Sigmoid colon (tissue), 7 donors: Measurements from ENCODE around the gene STRA6. TPM values are rescaled to one million over a fixed set of nuclear protein-coding genes. Genes with fewer than 3 reads are reported as not detected.

Source experiments
- DNase-seq: peaks from one replicate; pipeline ENCODE4 v3.0.0-alpha.2; 2019
- H3K27ac ChIP-seq, 4 donors: fragments of 200-600 bp; sonication (generic); one replicate each; pipeline ENCODE4 v1.5.1; 2016 to 2019; ENCODE audit warnings: mild to moderate bottlenecking in 1 of 4
- H3K27me3 ChIP-seq, 3 donors: fragments of 200-600 bp; sonication (generic); one replicate each; pipeline ENCODE4 v1.5.1; 2019; ENCODE audit warnings: mild to moderate bottlenecking in 1 of 3
- H3K36me3 ChIP-seq, 4 donors: fragments of 200-600 bp; sonication (generic); one replicate each; pipeline ENCODE4 v1.5.1; 2016 to 2019
- H3K4me1 ChIP-seq, 4 donors: fragments of 200-600 bp; sonication (generic); one replicate each; pipeline ENCODE4 v1.5.1; 2017 to 2019
- H3K4me3 ChIP-seq, 4 donors: fragments of 200-600 bp; sonication (generic); one replicate each; pipeline ENCODE4 v1.5.1; 2017 to 2019; ENCODE audit warnings: mild to moderate bottlenecking in 2 of 4, moderate library complexity in 1 of 4
- H3K9me3 ChIP-seq, 4 donors: fragments of 200-600 bp in 3 of 4; sonication (generic) in 3 of 4; one replicate each; pipeline versions ENCODE4 v1.5.1 to v1.6.1; 2013 to 2019
- CTCF ChIP-seq, 4 experiments: fragments of 450-650 bp in 3 of 4; fragments of 200-600 bp in 1 of 4; IDR thresholded peaks; one replicate each; pipeline ENCODE4 v1.5.1; 2016 to 2019; ENCODE audit warnings: antibody characterized with exemption in 4 of 4, mild to moderate bottlenecking in 3 of 4, moderate library complexity in 2 of 4
- EP300 ChIP-seq, 4 donors: sonication (generic); formaldehyde crosslinking; IDR thresholded peaks; one replicate each; pipeline ENCODE4 v1.6.1; 2017; ENCODE audit warnings: antibody characterized with exemption in 4 of 4
- POLR2A ChIP-seq, 2 donors: fragments of 450-650 bp; IDR thresholded peaks; one replicate each; pipeline ENCODE4 v1.6.1; 2016; ENCODE audit warnings: antibody characterized with exemption in 2 of 2, mild to moderate bottlenecking in 2 of 2, moderate library complexity in 2 of 2
- POLR2AphosphoS5 ChIP-seq, 4 donors: sonication (generic); formaldehyde crosslinking; IDR thresholded peaks; one replicate each; pipeline ENCODE4 v1.6.1; 2017; ENCODE audit warnings: antibody characterized with exemption in 4 of 4
- WGBS, 2 donors: extraction: QIAGEN DNeasy Blood & Tissue Kit; methylation state at CpG; one replicate each; pipeline ENCODE4 v1.1.7; 2013; 5-methylcytosine and 5-hydroxymethylcytosine counted together
- intact Hi-C: fragments of 100-400 bp; cut with DNase I; formaldehyde crosslinking; loops from one replicate; pipeline ENCODE4 v1.15.1; 2023
- polyA plus RNA-seq, 3 donors: library from polyadenylated mRNA; stranded (reverse); fragments of 200-250 nt; gene quantifications; one replicate each; pipeline ENCODE4 v1.2.3, GENCODE V29; 2013
- total RNA-seq, 4 donors: library from RNA; depleted of rRNA; stranded (reverse); fragments of >200 nt; gene quantifications; one replicate each; pipeline ENCODE4 v1.1.0, GENCODE V29; 2016
- donor health status: healthy with polysubstance abuse.
- donor health status: Bipolar disorder and iron deficiency.
- donor health status: healthy.

Gene STRA6
- total and polyA plus RNA-seq, 7 donors: 0.50 to 0.71 TPM; not detected in 5

GRCh38 chr15:74193905-74194304 lies 8.7 kb downstream of the STRA6 start:
- Histone ChIP-seq H3K27me3 (no peaks in the 10 kb centered on the region), H3K36me3 (no peaks in the 10 kb centered on the region), H3K9me3 (no peaks in the 10 kb centered on the region), H3K4me1 (peaks cover 0 to 8% (median 0%) of the 10 kb centered on the region in 4 donors), H3K27ac (no peak overlapping the region), H3K4me3 (no peak overlapping the region)
- WGBS, 2 donors: 63 to 82% methylated on average over 6 of the region's 6 CpGs
- intact Hi-C loops: no loop called here
- DNase-seq: no peak
- TF ChIP-seq POLR2AphosphoS5 (IDR thresholded peaks at IDR 0.05) (no peak), POLR2A (IDR thresholded peaks at IDR 0.05) (no peak), EP300 (IDR thresholded peaks at IDR 0.05) (no peak), CTCF (IDR thresholded peaks at IDR 0.05) (no peak)

- no peak overlapping the region for H3K27ac ChIP-seq
- intact Hi-C loops: no loop called here
- no peak for DNase-seq
Observed at GRCh38 chr15:74193299-74193718, 9.3 kb downstream of the STRA6 start.

GRCh38 chr15:74192751-74193150 lies 9.8 kb downstream of the STRA6 start:
- no peak for DNase-seq
- no peak overlapping the region for H3K27ac ChIP-seq
- H3K9me3 ChIP-seq: no peaks in the 10 kb centered on the region
- H3K36me3 ChIP-seq: no peaks in the 10 kb centered on the region
- WGBS, 2 donors: 74 to 78% methylated on average over 5 of the region's 5 CpGs
- intact Hi-C loops: no loop called here
- H3K4me1 ChIP-seq: peaks cover 0 to 8% (median 0%) of the 10 kb centered on the region in 4 donors
- no peaks in the 10 kb centered on the region for H3K27me3 ChIP-seq
- no peak overlapping the region for H3K4me3 ChIP-seq
- TF ChIP-seq CTCF (IDR thresholded peaks at IDR 0.05) (no peak), POLR2A (IDR thresholded peaks at IDR 0.05) (no peak), POLR2AphosphoS5 (IDR thresholded peaks at IDR 0.05) (no peak), EP300 (IDR thresholded peaks at IDR 0.05) (no peak)

More at GRCh38 chr15:74193299-74193718, 9.3 kb downstream of the STRA6 start:
- H3K4me1 ChIP-seq: peaks cover 0 to 8% (median 0%) of the 10 kb centered on the region in 4 donors
- no peaks in the 10 kb centered on the region for H3K27me3 ChIP-seq
- WGBS, 2 donors: 87 to 91% methylated on average over 4 of the region's 4 CpGs
- TF ChIP-seq CTCF (IDR thresholded peaks at IDR 0.05): no peak
- TF ChIP-seq POLR2A (IDR thresholded peaks at IDR 0.05): no peak
- TF ChIP-seq EP300 (IDR thresholded peaks at IDR 0.05): no peak
- no peak for TF ChIP-seq POLR2AphosphoS5 (IDR thresholded peaks at IDR 0.05)
- no peak overlapping the region for H3K4me3 ChIP-seq
- no peaks in the 10 kb centered on the region for H3K9me3 ChIP-seq
- no peaks in the 10 kb centered on the region for H3K36me3 ChIP-seq

GRCh38 chr15:74191798-74192197 lies 10.8 kb downstream of the STRA6 start:
- Histone ChIP-seq H3K4me1 (peaks cover 0 to 8% (median 0%) of the 10 kb centered on the region in 4 donors), H3K9me3 (no peaks in the 10 kb centered on the region), H3K36me3 (no peaks in the 10 kb centered on the region), H3K27ac (no peak overlapping the region), H3K4me3 (no peak overlapping the region), H3K27me3 (no peaks in the 10 kb centered on the region)
- intact Hi-C loops: no loop called here
- DNase-seq: no peak
- TF ChIP-seq POLR2A (IDR thresholded peaks at IDR 0.05) (no peak), CTCF (IDR thresholded peaks at IDR 0.05) (no peak), EP300 (IDR thresholded peaks at IDR 0.05) (no peak), POLR2AphosphoS5 (IDR thresholded peaks at IDR 0.05) (no peak)
- WGBS, 2 donors: 67 to 70% methylated on average over 3 of the region's 3 CpGs

- Histone ChIP-seq H3K4me3 (no peak overlapping the region), H3K27me3 (no peaks in the 10 kb centered on the region), H3K9me3 (no peaks in the 10 kb centered on the region), H3K36me3 (no peaks in the 10 kb centered on the region), H3K27ac (no peak overlapping the region), H3K4me1 (no peaks in the 10 kb centered on the region)
- intact Hi-C loops: no loop called here
- TF ChIP-seq POLR2A (IDR thresholded peaks at IDR 0.05): no peak
- TF ChIP-seq CTCF (IDR thresholded peaks at IDR 0.05): no peak
- no peak for TF ChIP-seq EP300 (IDR thresholded peaks at IDR 0.05)
- TF ChIP-seq POLR2AphosphoS5 (IDR thresholded peaks at IDR 0.05): no peak
- no peak for DNase-seq
- WGBS, 2 donors: 92 to 93% methylated on average over 11 of the region's 11 CpGs
Observed at GRCh38 chr15:74188216-74188615, 14.4 kb downstream of the STRA6 start.
